Activated T-cell treated with anti-CD3 and anti-CD28 coated beads for 1 hour (primary cell): ENCODE data around the gene RBM38.
"Not testable (repeated sequence)": the region's sequence is repeated elsewhere in the genome, so short reads cannot be mapped to it uniquely, and the experiment has no call there.

Source experiments
- DNase-seq: peaks from one replicate; pipeline ENCODE4 v3.0.0-alpha.2; 2020; ENCODE audit warnings: low read depth

The RBM38 gene

GRCh38 chr20:57419479-57419878, 28.3 kb downstream of the RBM38 start:
- not testable (repeated sequence) for DNase-seq

DNA sequence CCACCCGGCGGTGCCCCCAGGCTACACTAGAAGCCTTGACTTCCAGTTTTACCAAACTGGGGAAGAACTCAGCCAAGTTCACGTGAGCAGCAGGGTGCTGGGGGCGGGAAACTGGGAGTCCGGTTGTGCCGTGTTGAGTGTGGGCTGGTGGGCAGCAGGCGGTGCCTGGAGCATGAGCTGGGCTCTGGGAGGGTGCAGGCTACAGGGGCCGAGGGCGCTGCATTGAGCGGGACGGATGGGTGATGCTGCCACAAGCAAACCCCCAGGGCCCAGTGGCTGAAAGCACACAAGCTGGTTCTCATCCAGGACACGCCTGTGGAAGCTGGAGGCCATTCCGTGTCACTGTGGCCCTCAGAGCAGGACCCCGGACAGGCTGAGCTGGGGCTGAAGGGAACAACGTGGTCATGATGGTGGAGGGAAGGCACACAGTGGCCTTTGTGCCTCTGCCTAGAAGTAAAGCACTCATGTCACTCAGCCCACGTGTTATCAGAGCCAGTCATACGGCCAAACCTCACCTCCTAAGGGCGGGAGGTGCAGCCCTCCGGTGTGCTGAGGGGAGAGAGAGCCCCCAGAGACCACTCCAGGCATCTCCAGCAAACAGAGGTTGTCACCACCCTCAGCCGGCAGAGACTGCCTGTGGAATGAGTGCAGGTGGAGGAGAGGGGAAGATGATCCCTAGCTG, 29.5 kb downstream of the RBM38 start:
- no peak for DNase-seq

DNA sequence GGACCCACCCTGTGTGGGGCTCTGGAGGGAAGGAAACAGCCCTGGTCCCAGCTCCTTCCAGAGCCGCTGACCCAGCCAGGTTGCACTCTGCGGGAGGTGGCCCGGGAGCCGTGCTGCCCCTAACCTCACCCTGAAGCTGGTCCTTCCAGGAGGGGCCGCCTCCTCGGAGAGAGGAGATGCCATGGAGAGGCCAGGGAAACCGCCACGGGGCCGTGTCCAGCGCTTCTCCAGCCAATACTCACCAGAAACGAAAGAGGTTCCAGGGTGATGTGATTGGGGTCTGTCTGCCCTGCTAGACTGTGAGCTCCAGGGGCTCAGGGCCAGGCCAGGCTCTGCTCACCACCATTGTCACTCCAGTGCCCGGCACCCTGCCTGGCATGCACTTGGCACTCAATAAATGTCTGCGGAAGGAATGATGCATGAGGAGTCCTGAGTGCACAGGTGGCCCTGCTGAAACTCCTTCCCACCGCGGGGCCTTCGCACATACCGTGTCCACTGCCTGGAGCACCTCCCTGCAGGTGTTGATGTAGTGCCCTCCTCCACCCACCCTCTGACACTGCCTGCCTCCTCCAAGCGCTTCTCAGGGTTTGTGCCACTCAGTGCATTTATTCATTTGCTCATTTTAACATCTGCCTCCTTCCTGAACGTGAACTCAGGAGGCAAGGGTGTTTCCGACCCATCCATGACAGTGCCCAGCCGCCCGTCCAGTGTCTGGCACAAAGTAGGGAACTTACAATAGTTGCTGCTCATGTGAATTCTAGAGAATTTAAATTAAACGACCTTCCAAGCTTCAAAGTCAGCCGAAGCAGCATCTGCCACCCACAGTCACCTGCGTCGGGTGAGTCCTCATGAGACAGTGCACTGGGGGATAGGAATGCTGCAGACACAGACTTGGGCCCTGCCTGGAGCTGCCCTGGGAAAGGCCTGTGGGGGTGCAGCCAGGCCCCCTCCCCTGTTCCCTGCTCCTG, 30.3 kb downstream of the RBM38 start:
- no peak for DNase-seq

- no peak for DNase-seq
Measured at GRCh38 chr20:57422254-57422653, 31.1 kb downstream of the RBM38 start.

- DNase-seq, result no peak
Measured at GRCh38 chr20:57425150-57426013, 34.2 kb downstream of the RBM38 start.

DNA sequence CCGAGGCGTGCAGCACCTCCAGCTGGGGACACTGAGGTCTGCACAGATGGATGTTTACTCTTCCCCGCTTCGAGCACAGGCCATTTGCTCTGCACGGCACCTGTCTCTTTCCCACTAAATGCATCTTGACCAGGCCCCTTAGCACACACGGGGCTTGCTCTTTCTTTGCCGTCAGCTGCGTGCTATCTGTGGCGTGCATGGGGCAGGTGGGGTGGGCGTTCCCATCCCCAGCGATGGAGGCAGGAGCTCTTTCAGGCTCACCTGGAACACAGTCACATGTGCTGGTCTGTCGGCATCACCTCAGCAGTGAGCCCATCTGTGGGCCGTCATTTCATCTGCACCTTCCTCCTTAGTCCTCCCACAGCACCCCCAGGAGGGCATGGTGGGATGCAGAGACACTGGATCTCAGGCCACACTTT, 35.1 kb downstream of the RBM38 start:
- no peak for DNase-seq

GRCh38 chr20:57426831-57427230, 35.6 kb downstream of the RBM38 start:
- no peak for DNase-seq

DNA sequence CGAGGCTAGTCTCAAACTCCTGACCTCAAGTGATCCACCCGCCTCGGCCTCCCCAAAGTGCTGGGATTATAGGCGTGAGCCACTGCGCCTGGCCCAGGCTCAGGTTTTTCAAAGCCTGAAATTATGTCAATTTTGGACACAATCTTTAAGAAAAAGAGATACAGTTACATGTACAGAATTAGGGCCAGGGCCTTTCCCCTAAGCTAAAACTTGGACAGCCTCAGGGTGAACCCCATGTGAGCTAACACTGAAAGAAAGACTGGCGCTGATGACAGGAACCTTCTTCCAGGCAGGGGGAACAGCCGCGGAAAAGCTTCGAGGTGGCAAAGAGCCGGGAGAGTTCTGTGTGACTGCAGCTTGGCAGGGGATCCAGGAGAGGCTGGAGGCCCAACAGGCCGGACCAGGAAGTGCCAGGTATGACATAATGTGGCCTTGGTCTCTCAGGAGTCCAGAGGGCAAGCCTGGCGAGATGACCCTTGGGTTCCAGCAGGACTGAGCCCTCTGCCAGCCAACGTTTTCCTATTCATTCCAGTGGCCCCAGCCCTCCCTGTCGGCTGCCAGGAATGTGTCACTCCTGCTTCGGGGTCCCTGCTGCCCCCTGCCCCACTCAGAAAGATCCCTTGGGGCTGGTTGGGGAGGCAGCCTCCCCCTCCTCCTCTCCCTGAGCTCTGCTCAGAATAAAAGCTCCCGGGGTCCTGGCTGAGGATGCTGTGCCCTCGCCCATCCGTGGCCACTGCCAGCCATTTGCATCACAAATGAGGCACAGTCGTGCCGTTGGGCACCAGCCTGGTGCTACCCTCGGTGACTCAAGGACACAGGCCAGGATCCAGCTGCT, 37.3 kb downstream of the RBM38 start:
- no peak for DNase-seq

GRCh38 chr20:57429159-57429496, 37.9 kb downstream of the RBM38 start:
- DNase-seq, result no peak

- no peak for DNase-seq
Measured at GRCh38 chr20:57429580-57430200, 38.5 kb downstream of the RBM38 start.

- not testable (repeated sequence) for DNase-seq
Measured at GRCh38 chr20:57430201-57430596, 39.0 kb downstream of the RBM38 start.

- no peak for DNase-seq
Measured at GRCh38 chr20:57431539-57431835, 40.3 kb downstream of the RBM38 start.

- DNase-seq, result no peak
Measured at GRCh38 chr20:57432480-57432861, 41.3 kb downstream of the RBM38 start.

DNA sequence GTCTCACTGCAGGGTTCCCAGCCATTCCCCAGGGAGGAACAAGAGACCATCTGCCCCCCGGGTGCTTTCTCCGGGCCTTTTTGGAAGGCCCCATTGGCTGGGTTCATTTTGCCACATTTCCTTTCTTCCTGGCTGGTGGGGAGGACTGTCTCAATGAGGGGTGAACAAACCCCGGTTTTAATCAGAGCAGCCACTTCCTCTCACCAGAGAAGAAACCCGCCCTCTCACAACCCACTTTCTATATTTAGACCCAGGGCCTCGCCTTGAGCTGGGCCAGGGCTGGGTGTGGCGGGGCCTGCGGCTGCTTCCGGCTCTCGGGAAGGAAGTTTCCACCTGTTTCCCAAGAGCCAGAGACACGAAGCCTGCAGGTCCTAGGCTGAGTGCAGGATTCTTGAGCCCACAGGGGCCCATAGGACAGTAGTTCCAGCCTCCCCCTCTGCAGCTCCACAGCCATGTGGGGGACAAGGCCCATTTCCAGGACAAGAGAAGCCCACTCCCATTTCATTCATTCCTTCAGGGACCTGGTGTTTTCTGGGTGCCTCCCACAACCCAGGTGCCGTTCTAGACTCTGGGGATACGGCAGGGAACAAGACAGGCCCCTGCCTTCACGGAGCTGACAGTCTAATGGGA, 41.8 kb downstream of the RBM38 start:
- DNase-seq, result peak; percentile 44

- DNase-seq, result no peak
Measured at GRCh38 chr20:57433657-57434389, 42.6 kb downstream of the RBM38 start.

DNA sequence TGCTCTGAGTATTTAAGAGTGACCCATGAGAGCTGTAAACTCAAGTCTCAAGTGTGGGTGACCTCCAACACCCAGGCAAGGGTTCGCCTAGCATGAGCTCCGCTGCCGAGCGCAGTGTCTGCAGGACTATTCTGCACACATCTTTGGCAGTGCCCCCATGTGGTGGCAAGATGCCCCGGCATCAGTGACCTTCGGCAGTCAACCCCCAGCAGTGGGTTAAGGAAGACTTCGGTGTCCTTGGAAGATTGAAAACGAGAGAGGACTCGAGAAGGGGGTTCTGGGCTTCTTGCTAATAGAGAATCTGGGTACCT, 43.1 kb downstream of the RBM38 start:
- no peak for DNase-seq

DNA sequence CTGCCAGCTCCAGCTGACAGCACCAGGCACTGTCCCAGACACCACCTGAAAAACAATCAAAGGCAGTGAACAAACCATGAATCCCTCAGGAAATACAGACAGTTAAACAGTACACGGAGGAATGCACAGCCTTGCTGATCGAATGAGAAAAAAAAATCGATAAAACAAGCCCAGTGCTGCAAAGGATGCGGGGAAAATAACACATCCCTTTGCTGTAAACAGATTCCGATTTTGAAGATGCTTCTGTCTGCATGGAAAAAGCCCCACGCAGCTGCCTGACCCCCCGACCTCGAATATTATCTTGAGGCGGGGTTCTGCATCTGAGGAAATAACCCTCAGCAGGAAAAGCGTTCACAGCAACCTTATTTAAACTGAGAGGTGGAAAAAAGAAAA, 43.9 kb downstream of the RBM38 start:
- no peak for DNase-seq

GRCh38 chr20:57435498-57436222, 44.5 kb downstream of the RBM38 start:
- peak; percentile 27 for DNase-seq

DNA sequence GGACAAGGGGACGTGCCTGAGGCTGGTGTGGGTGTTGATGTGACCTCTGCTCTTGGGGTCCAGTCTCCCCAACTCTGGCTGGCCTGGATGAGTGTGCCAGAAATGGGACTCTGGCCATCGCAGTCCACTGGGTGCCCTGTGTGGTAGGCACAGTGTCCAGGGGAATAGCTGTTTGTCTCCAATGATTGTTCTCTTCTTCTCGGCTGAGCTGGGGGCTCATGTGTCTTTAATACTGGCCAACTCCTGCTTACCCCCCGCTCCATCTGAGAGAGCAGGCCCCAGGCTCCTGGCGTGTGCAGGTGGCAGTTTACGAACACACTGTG, 45.0 kb downstream of the RBM38 start:
- DNase-seq, result no peak

DNA sequence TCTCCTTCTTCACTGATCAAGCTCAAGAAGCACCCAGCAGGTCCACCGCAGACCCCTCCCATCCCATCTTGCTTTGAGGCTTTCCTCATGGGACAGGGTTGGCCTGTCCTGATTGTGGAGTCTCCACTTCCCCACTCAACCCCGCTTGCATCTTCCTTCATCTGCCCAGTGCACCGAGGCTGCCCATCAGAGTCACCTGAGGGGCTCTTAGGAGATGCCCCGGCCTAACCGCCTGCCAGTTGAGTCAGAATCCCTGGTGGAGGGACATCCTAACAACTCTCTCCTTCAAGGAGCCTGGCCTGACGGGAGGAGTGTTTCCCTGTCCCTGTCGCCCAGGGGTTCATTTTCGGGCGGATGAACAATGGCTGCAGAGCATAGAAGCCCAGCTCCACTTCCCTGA, 46.1 kb downstream of the RBM38 start:
- DNase-seq, result no peak
